Left ventricle myocardium inferior (tissue), 1 donor: ENCODE results near the gene RYR2. TPM values are rescaled to one million over a fixed set of nuclear protein-coding genes. Genes with fewer than 3 reads are reported as not detected.
A peak's percentile ranks its signal among the peaks of the same experiment; 100 is the strongest.

Experiments used
- DNase-seq: peaks from one replicate; pipeline ENCODE4 v3.0.0-alpha.2; 2020
- H3K27ac ChIP-seq: fragments of 200-600 bp; replicated peaks from 2 replicates; pipeline ENCODE4 v1.8.0; 2021
- H3K27me3 ChIP-seq: fragments of 200-600 bp; 2 replicates; pipeline ENCODE4 v1.8.0; 2021; ENCODE audit warnings: low read depth
- H3K36me3 ChIP-seq: fragments of 200-600 bp; 2 replicates; pipeline ENCODE4 v1.8.0; 2021
- H3K4me1 ChIP-seq: fragments of 200-600 bp; 2 replicates; pipeline ENCODE4 v1.8.0; 2021
- H3K4me3 ChIP-seq: fragments of 200-600 bp; 2 replicates; pipeline ENCODE4 v1.8.0; 2021; ENCODE audit warnings: mild to moderate bottlenecking, moderate library complexity
- H3K9me3 ChIP-seq: fragments of 200-600 bp; replicated peaks from 2 replicates; pipeline ENCODE4 v1.8.0; 2021
- intact Hi-C: fragments of 100-400 bp; cut with micrococcal nuclease; formaldehyde crosslinking; loops from one replicate; pipeline ENCODE4 v1.11.0; 2022
- total RNA-seq: library from RNA; stranded (reverse); fragmentation: NEBNext Ultra II Directional; extraction: Animal tissue kit (Norgen Biotek cat#: 25700); gene quantifications from one replicate; pipeline ENCODE4 v1.2.1, GENCODE V29; 2021
- TF ChIP-seq, protein P1 (sequence below): fragments of 200-600 bp; IDR thresholded peaks from 2 replicates; pipeline ENCODE4 v1.8.0; 2021; ENCODE audit warnings: antibody characterized with exemption, mild to moderate bottlenecking, borderline replicate concordance
- donor health status: DM: no; HTN: yes; CAD: no; lungs with severe emphysema.

The RYR2 gene
- total RNA-seq, 1 donor from 2014 or later, result 783 TPM

DNA sequence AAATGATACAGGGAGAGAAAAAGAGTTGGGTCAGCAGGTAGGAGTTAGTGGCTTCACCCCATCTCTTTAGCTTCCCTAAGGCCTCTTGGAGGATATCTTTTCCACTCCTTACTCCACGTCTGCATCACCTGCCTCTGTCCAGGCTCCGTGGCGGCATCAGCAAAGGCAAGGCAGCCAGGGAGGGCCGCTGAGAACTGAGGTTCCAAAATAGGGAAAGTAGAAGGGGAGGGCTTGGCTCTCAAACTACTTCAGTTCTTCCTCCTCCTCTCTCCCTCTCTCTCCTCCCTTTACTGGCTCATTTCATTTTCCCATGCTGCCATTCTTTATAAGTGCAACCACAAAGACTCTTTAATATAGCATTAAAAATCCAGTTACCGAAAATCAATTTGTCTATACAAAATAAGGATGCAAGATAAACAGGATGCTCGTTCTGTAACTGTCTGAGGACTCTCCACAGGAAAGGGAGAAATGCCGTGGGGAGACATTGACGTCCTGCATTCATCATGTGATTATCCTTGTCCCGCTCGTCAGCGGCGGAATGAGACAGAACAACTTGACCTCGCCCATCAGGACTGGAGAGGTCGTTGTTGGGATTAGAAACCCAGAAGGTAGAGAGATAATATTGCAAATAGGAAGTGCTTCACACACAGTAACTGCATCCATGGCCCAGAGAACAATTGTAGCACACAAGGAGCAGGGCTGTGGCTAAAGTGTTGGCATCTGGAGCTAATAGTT, 34.7 kb upstream of the RYR2 start:
- no peaks in the 10 kb centered on the region for H3K9me3 ChIP-seq
- H3K27me3 ChIP-seq, result no peaks in the 10 kb centered on the region
- no peak overlapping the region for H3K4me3 ChIP-seq
- intact Hi-C loops, result no loop called here
- no peaks in the 10 kb centered on the region for H3K36me3 ChIP-seq
- no peak for DNase-seq
- TF ChIP-seq, protein P1, sequence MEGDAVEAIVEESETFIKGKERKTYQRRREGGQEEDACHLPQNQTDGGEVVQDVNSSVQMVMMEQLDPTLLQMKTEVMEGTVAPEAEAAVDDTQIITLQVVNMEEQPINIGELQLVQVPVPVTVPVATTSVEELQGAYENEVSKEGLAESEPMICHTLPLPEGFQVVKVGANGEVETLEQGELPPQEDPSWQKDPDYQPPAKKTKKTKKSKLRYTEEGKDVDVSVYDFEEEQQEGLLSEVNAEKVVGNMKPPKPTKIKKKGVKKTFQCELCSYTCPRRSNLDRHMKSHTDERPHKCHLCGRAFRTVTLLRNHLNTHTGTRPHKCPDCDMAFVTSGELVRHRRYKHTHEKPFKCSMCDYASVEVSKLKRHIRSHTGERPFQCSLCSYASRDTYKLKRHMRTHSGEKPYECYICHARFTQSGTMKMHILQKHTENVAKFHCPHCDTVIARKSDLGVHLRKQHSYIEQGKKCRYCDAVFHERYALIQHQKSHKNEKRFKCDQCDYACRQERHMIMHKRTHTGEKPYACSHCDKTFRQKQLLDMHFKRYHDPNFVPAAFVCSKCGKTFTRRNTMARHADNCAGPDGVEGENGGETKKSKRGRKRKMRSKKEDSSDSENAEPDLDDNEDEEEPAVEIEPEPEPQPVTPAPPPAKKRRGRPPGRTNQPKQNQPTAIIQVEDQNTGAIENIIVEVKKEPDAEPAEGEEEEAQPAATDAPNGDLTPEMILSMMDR, result no peak
- peak overlapping the region; percentile 91 for H3K27ac ChIP-seq
- H3K4me1 ChIP-seq, result peaks cover 58% of the 10 kb centered on the region

DNA sequence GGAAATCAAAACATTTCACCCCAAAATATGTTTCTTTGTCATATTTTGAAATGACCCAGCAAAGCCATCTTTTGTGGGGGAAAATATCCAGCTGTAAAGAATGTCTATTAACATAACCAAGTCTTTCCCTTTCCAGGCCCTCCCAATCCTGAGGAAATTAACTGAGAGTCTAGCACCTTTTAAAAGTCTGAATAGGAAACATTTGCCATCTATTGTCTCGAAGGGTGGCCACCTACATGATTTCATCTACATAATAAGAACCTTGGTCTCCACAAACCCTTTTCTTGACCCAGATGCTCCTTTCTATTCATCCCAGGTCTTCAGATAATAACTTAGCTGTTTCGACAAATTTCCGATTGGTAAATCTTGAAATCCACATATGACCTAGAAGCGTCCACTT, 32.4 kb upstream of the RYR2 start:
- TF ChIP-seq, protein P1, result no peak
- DNase-seq, result no peak
- intact Hi-C loops, result no loop called here
- no peaks in the 10 kb centered on the region for H3K27me3 ChIP-seq
- H3K27ac ChIP-seq, result peak overlapping the region; percentile 91
- H3K36me3 ChIP-seq, result no peaks in the 10 kb centered on the region
- no peaks in the 10 kb centered on the region for H3K9me3 ChIP-seq
- peaks cover 57% of the 10 kb centered on the region for H3K4me1 ChIP-seq
- H3K4me3 ChIP-seq, result no peak overlapping the region

DNA sequence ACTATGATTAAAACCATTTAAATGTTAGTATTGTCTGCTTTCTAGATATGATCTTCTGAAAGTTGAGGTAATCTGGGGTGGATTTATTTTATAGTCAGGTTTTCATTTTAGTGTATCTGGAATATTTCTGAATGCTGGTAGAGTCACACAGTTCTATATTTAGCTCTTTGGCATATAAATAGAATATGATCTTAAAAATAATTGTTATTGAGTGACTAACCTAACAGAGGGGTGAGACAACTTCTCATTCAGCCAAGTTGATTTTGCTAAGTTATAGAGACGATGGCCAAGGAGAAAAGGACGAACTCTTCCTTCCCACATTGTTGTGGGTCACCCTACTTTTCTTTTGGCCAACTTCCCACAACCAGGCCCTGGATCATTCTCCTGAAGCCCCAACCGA, 30.6 kb upstream of the RYR2 start:
- intact Hi-C loops, result no loop called here
- Histone ChIP-seq H3K4me1 (peaks cover 57% of the 10 kb centered on the region), H3K36me3 (no peaks in the 10 kb centered on the region), H3K9me3 (no peaks in the 10 kb centered on the region), H3K4me3 (no peak overlapping the region), H3K27ac (peak overlapping the region; percentile 91), H3K27me3 (no peaks in the 10 kb centered on the region)
- TF ChIP-seq, protein P1, result no peak
- DNase-seq, result no peak

DNA sequence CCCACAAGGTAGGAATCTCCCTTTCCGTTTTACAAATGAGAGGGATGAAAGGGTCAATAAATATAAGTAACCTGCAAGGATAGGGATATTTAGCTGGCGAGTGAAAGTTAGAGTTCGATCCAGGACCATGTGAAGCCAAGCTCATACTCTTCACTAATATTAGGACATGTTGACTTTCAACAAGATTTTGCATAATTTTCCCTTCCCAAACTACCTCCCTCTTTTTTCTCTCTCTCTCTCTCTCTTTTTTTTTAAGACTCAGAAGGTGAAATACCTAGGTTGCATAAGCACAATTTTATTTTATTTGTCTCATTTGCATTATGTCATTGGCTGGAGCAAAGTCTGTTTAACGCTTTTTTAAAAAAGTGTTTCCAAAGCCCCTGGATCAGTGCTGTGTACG, 29.6 kb upstream of the RYR2 start:
- no peak for DNase-seq
- H3K36me3 ChIP-seq, result no peaks in the 10 kb centered on the region
- intact Hi-C loops, result no loop called here
- H3K4me3 ChIP-seq, result peak overlapping the region; percentile 18
- no peaks in the 10 kb centered on the region for H3K27me3 ChIP-seq
- no peaks in the 10 kb centered on the region for H3K9me3 ChIP-seq
- peaks cover 49% of the 10 kb centered on the region for H3K4me1 ChIP-seq
- H3K27ac ChIP-seq, result peak overlapping the region; percentile 91
- TF ChIP-seq, protein P1, result no peak

DNA sequence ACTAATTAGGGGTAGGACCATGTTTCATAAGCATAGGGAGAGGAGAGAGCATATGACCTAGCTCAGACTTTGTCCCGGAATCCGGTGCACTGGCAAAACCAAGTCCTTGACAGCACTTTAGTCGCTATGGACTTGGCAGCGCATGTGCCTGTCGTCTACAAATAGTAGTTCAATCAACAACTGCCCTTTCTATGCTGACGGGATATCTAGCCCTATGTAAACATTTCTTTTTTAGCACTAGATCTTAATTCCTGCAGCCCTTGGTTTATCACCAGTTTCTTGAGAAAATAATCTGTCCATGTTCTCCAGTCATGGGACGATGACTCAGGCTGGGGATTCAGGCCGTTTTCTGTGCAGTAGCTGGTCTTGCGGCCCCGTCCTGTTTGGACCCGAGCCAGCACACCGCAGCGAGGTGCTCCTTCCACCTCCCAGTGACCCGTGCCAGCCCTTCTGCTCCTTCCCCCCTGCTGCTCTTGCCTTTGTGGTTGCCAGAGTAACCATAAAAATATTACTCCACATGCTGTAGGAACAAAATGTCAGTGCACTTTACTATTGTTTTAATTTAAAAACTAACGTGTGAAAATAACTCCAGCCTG, 29.1 kb upstream of the RYR2 start:
- Histone ChIP-seq H3K36me3 (no peaks in the 10 kb centered on the region), H3K9me3 (no peaks in the 10 kb centered on the region), H3K4me1 (peaks cover 44% of the 10 kb centered on the region), H3K27me3 (no peaks in the 10 kb centered on the region), H3K27ac (peak overlapping the region; percentile 91), H3K4me3 (peak overlapping the region; percentile 35)
- DNase-seq, result peak; percentile 81
- intact Hi-C loops, result no loop called here
- TF ChIP-seq, protein P1, result no peak
